T-helper 2 cell treated with Interferon-gamma antibody and Interleukin-4, amounts not matched to agents 100 ng/mL and 5 ng/mL, for 36 hours (primary cell): ENCODE results near the gene CNOT9. TPM values are rescaled to one million over a fixed set of nuclear protein-coding genes. Genes with fewer than 3 reads are reported as not detected.
"Not testable (repeated sequence)": the region's sequence is repeated elsewhere in the genome, so short reads cannot be mapped to it uniquely, and the experiment has no call there.

ENCODE experiments used
- intact Hi-C: fragments of 100-400 bp; cut with micrococcal nuclease; formaldehyde crosslinking; loops from one replicate; pipeline ENCODE4 v1.15.1; 2023
- total RNA-seq: library from RNA; stranded (reverse); gene quantifications from 2 replicates; pipeline ENCODE4 v1.2.3, GENCODE V29; 2022

The CNOT9 gene, protein sequence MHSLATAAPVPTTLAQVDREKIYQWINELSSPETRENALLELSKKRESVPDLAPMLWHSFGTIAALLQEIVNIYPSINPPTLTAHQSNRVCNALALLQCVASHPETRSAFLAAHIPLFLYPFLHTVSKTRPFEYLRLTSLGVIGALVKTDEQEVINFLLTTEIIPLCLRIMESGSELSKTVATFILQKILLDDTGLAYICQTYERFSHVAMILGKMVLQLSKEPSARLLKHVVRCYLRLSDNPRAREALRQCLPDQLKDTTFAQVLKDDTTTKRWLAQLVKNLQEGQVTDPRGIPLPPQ
- total RNA-seq, result 91.7 and 95.5 TPM in 2 replicates

GRCh38 chr2:218568190-218569037, at the start of gene CNOT9, which contains the start of gene USP37:
Gene CNOT9 (plus strand): TSS chr2:218568839. CDS start chr2:218568955, 116 bp downstream.
Gene USP37 (minus strand): TSS chr2:218568351. CDS start chr2:218558653, 9,698 bp downstream.
- intact Hi-C loops, result loop anchor here (1.0 to 5.0 kb wide), 11 partner anchors 91 to 819 kb away; partner anchors contain the start of genes AAMP, BCS1L, CNPPD1 and DNPEP

DNA sequence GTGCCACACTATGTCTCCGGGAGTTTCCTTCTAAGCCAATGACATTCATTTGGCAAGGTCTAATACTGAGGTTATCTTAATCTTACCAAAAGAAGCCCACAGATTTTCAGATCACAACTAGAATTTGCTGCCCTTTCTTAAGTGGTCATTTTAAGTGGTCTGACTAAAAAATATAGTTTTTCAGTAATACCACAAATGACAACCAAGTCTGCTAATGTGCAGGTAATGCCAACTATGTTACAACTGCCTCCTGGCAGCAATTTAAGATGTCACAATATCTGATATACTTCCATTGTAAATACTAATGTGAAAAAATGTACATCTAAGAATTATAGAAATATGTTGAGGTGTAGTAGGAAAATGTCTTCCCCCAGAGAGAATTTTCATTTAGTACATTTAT, 49.8 kb upstream of the CNOT9 start:
- intact Hi-C loops, result no loop called here

- intact Hi-C loops, result no loop called here
Observed at GRCh38 chr2:218523651-218524050, 45.0 kb upstream of the CNOT9 start.

DNA sequence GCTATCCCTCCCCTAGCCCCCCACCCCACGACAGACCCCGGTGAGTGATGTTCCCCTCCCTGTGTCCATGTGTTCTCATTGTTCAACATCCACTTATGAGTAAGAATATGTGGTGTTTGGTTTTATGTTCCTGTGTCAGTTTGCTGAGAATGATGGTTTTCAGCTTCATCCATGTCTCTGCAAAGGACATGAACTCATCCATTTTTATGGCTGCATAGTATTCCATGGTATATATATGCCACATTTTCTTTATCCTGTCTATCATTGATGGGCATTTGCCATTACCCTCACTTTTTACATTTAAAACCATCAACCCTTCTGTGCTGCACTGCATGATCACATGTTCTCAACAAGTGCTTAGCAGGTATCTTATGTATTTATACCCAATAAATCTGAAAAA, 40.2 kb upstream of the CNOT9 start:
- intact Hi-C loops, result not testable (repeated sequence)

DNA sequence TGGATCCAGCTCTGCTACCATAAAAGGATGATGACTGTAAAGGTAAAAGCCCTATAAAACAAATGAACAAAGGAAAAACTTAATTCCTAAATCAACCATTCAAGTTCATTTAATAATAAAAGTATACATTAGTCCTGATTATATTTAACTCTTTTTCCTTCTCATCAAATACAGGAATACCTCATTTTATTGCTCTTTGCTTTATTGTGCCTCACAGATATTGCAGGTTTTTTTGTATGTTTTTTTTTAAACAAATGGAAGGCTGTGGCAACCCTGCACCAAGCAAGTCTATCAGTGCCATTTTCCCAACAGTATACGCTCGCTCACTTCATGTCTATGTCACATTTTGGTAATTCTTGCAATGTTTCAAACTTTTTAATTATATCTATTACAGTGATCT, 38.6 kb upstream of the CNOT9 start:
- intact Hi-C loops, result no loop called here

DNA sequence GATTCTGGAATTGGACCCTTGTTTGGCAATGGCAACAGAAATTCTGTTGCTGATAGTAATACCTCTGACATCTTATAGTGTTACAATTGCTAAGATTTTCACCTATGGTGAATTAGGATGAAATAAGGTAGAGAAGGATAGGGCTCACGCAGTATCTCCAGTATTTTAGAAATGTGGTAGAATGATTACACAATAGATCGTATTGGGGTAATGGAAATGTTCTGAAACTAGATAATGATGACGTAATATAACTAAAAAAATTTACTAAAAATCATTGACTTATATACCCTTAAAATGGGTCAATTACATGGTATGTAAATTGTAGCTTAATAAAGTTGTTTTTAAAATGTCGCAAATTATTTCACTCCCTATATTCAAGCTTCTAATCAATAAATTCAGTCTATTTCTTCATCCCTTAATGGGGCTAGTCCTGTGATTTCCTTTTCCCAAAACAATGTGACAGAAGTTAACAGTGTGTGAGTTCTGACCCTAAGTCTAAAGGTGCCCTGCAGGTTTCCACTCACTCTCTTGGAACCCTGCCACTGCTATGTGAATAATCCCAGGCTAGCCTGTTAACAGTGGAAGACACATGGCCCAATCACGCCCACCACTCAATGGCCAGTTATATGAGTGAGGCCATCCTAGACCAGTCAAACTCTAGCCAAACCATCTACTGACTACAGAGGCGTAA, 31.7 kb upstream of the CNOT9 start:
- intact Hi-C loops, result no loop called here

- intact Hi-C loops, result no loop called here
Observed at GRCh38 chr2:218540015-218540414, 28.6 kb upstream of the CNOT9 start.

- intact Hi-C loops, result no loop called here
Observed at GRCh38 chr2:218546012-218546411, 22.6 kb upstream of the CNOT9 start.

- intact Hi-C loops, result no loop called here
Observed at GRCh38 chr2:218547511-218547910, 21.1 kb upstream of the CNOT9 start.

GRCh38 chr2:218547978-218548377, 20.7 kb upstream of the CNOT9 start:
- intact Hi-C loops, result no loop called here

DNA sequence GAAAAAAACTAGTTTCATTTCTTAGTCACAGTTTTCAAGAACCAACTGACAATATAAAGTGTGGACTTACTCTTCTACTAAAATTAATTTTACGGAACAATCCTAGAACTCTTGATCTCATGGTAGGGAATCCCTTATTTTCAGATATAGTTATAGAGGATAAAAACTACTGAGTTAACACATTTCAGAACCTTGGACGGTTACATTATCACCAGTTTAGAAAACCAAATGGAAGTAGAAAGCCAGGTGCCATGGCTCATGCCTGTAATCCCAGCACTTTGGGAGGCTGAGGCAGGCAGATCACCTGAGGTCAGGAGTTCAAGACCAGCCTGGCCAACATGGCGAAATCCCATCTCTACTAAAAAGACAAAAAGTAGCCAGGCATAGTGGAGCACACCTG, 14.4 kb upstream of the CNOT9 start:
- intact Hi-C loops, result not testable (repeated sequence)

DNA sequence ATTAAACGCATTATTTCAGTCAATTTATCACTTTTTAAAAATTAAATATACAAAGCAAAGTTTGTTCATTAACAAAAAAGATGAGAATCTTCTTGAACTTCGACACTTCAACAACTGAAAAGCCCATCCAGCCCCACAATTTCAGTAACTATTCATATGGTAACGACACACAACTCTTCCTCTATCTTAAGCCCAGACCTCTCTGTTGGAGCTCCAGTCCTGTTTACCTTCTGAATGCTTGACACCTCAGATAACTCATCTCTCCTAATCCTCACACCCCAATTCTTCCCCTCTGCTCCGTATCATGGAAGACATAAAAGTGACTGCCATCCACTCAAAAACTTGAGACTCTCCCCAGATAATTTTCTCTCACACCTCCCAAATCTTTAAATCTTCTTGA, 13.1 kb upstream of the CNOT9 start:
- intact Hi-C loops, result no loop called here

DNA sequence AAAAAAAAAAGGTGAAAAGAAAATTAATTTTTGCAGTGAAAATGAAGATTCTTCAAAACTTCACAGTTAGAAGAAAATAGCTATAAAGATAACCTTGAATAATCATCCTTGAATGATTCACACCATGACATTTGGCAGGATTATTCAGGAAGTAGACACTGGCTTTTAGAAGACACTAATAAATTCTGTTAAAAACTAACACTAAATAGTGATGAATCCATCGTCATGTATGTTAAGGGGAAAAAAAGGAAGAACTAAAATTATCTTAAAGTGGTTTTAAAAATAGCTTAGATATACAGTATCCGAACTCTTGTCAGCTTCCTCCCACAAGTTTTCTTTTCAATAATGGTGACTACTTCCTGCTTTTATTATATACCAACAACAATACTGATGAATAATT, 10.7 kb upstream of the CNOT9 start:
- intact Hi-C loops, result no loop called here

GRCh38 chr2:218558986-218559385, 9.7 kb upstream of the CNOT9 start:
- intact Hi-C loops, result no loop called here

DNA sequence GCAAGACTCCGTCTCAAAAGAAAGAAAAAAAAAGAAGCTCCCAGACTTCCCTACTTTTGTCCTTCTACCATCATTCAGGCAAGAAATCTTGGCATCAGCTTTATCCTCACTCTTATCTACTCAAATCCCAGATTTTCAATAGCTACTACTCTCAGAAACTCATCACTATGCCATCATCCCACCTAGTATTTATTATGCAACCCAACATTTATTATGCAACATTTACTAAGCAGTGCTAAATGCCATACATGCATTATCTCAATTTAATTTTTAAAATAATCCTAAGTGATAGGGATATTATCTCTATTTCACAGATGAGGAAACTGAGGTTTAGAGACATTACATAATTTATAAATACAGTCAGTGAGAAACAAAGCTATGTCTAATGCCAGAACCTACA, 4.6 kb upstream of the CNOT9 start:
- intact Hi-C loops, result no loop called here

- intact Hi-C loops, result loop anchor here (5.0 kb wide), 2 partner anchors 611 to 821 kb away; partner anchors contain the start of genes CNPPD1, DNPEP and RETREG2
Observed at GRCh38 chr2:218566296-218566695, 2.3 kb upstream of the CNOT9 start.

GRCh38 chr2:218567797-218568189, 846 bp upstream of the CNOT9 start:
- intact Hi-C loops, result loop anchor here (1.0 to 5.0 kb wide), 11 partner anchors 92 to 820 kb away; partner anchors contain the start of genes AAMP, BCS1L, CNPPD1 and DNPEP

DNA sequence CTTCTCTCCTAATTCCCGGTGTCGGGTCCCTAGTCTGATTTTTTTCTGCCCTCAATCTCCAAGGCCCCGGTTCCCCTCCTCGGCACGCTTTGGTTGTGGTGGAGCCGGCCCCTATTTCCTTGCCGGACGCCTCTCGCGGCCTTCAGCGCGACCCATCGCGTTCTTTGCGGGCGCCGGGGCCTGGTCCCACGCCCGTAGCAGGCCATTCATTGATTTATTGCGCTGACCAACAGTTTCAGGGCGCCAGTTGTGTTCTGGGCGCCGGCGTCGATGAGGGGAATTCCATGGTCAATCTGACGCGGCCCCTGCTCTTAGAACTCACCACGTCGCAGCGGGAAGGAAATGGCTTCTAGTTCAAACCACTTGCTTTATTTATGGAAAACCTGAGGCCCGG, 396 bp downstream of the CNOT9 start:
- intact Hi-C loops, result loop anchor here (5.0 kb wide), 2 partner anchors 608 to 818 kb away; partner anchors contain the start of genes CNPPD1, DNPEP and RETREG2

DNA sequence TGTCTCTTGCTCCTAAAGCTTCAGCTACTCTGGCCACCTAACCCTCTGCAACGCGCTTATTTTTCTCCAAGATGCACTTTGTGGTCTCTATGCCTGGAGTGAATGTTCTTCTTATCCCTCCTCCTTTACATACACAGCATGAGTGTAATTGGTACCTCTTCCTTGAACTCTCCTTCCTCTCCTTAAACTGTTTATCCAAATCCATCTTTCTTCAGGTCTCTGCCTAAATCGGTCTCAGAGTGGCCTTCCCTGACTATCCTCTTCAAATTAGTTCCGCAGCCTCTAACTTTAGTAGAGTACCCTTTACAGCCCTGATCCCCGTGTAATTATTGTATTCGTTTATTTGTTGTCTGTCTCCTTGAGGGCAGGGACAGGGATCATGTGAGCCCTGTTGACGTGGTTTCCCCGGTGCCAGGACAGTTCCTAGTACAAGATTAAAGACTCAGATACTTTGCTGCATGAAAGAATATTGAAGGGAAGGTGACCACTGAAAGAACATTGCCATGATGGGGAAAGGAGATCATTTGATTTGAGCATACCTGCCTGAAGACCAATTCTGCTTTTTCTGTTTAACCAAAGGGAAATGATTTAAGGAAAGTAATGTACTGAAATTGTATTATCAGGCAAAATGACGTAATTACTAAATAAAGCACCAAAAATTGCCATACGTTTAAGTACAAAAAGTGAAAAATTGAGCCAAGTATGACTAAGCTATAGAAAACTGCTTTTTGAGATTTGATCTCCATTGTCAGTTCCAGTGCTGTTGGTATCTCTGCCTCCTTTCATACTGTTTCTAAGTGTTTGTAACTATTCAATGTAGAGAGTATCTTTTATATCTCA, 1.2 kb downstream of the CNOT9 start:
- intact Hi-C loops, result loop anchor here (5.0 kb wide), 2 partner anchors 607 to 817 kb away; partner anchors contain the start of genes CNPPD1, DNPEP and RETREG2

DNA sequence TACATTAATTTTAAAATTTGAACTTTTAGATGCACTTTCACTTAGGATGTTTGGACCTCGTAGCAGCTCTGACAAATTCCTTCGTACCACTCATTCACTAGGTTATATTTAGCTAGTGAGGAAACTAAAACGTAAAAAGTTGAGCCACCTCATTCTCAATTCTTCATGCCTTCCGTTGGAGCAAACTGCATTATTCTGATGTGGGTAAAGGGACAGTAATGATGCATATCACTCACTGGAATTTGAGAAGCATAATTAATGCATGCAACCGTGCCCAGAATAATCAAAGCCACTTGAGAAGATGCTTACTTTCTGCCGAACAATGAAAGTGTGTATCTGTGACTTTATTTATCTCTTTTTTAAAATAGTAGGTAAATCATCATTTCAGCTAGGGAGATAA, 2.2 kb downstream of the CNOT9 start:
- intact Hi-C loops, result no loop called here
